Heart left ventricle (tissue), 16 donors: ENCODE data around the gene MYBPC2. TPM values are rescaled to one million over a fixed set of nuclear protein-coding genes. Genes with fewer than 3 reads are reported as not detected.

Experiments used
- ATAC-seq, 4 donors: fragments of 200-7000 bp; cut with Tn5 transposase; one replicate each; pipeline ENCODE4 v1.9.1; 2020 to 2022; ENCODE audit warnings: moderate library complexity in 4 of 4, mild to moderate bottlenecking in 3 of 4, moderate number of reproducible peaks in 1 of 4
- DNase-seq, 5 donors: peaks; one replicate each; pipeline ENCODE4 v3.0.0-alpha.2; 2020
- H3K27ac ChIP-seq, 12 donors: fragments of 200-600 bp; sonication (generic) in 4 of 12; one replicate each; pipeline versions ENCODE4 v1.5.0 to v1.8.0; 2016 to 2022; ENCODE audit warnings: mild to moderate bottlenecking in 2 of 12
- H3K27me3 ChIP-seq, 9 donors: fragments of 200-600 bp; sonication (generic) in 2 of 9; one replicate each; pipeline versions ENCODE4 v1.5.1 to v1.8.0; 2016 to 2022; ENCODE audit warnings: mild to moderate bottlenecking in 3 of 9
- H3K36me3 ChIP-seq, 9 donors: fragments of 200-600 bp; sonication (generic) in 2 of 9; one replicate each; pipeline versions ENCODE4 v1.5.0 to v1.8.0; 2018 to 2022; ENCODE audit warnings: mild to moderate bottlenecking in 2 of 9
- H3K4me1 ChIP-seq, 12 donors: fragments of 200-600 bp; sonication (generic) in 4 of 12; one replicate each; pipeline versions ENCODE4 v1.5.0 to v1.8.0; 2016 to 2022; ENCODE audit warnings: mild to moderate bottlenecking in 3 of 12
- H3K4me3 ChIP-seq, 12 donors: fragments of 200-600 bp; sonication (generic) in 4 of 12; one replicate each; pipeline versions ENCODE4 v1.5.0 to v1.8.0; 2017 to 2022; ENCODE audit warnings: mild to moderate bottlenecking in 9 of 12, moderate library complexity in 4 of 12
- H3K9me3 ChIP-seq, 12 donors: fragments of 200-600 bp; sonication (generic) in 4 of 12; one replicate each; pipeline versions ENCODE4 v1.5.0 to v1.8.0; 2016 to 2022; ENCODE audit warnings: mild to moderate bottlenecking in 1 of 12
- CTCF ChIP-seq, 12 donors: fragments of 200-600 bp; sonication (generic) in 4 of 12; IDR thresholded peaks; one replicate each; pipeline versions ENCODE4 v1.5.0 to v1.8.0; 2018 to 2022; ENCODE audit warnings: antibody characterized with exemption in 12 of 12, mild to moderate bottlenecking in 5 of 12
- POLR2A ChIP-seq, 2 donors: fragments of 450-650 bp; IDR thresholded peaks; one replicate each; pipeline ENCODE4 v1.6.1; 2017; ENCODE audit warnings: antibody characterized with exemption in 2 of 2, mild to moderate bottlenecking in 2 of 2, moderate library complexity in 2 of 2
- WGBS, 4 donors: extraction: QIAGEN DNeasy Blood & Tissue Kit in 2 of 4; methylation state at CpG; one replicate each; pipeline versions ENCODE4 v1.1.5 to v1.1.7; 2013 to 2018; 5-methylcytosine and 5-hydroxymethylcytosine counted together
- intact Hi-C, 10 donors: fragments of 100-400 bp; cut with DNase I; formaldehyde crosslinking; loops; one replicate each; pipeline versions ENCODE4 v1.11.1 to v1.14.2; 2022
- polyA plus RNA-seq, 2 donors: library from polyadenylated mRNA; stranded (reverse); fragments of 200-250 nt; gene quantifications; one replicate each; pipeline ENCODE4 v1.2.3, GENCODE V29; 2013
- total RNA-seq, 9 donors: library from RNA; depleted of rRNA in 2 of 9; stranded (reverse); fragments of >200 nt in 2 of 9; fragmentation: NEBNext Ultra II Directional in 3 of 9; extraction: Animal tissue kit (Norgen Biotek cat#: 25700) in 3 of 9; gene quantifications; one replicate each; pipeline versions ENCODE4 v1.1.0 to v1.2.4, GENCODE V29; 2016 to 2023
- donor health status: ischemic (EF 13 %, LVEDD 7.1; RV severe dilation, severe dysfunction).
- donor health status: healthy with polysubstance abuse.
- donor health status: DM: no; HTN: yes; CAD: no.
- donor health status: DM: no; HTN: no; CAD: no.
- donor health status: ischemic (EF 25% LVEDD 6.9; RV normal size, moderate dysfunction).
- donor health status: ischemic (EF 25% LVEDD 5.7; RV mildly dilated, moderate dysfunction).
- donor health status: healthy.
- donor health status: DM: yes; HTN: yes; CAD: no.
- donor health status: ischemic (EF 35%, LVEDD 5.7; RV mildly dilated, moderate dysfunction).
- donor health status: nonischemic (EF 11% LVEDD 7.7; RV severe dilation, severe dysfunction).
- donor health status: DM: yes; HTN: yes; CAD: no.
- donor health status: PGD.
- donor health status: ischemic (EF 29% LVEDD 5.4; RV normal size, mild dysfunction).
- donor health status: nonischemic (EF 23%, LVEDD 6.1; RV moderate dilation, normal function).

The MYBPC2 gene
- total and polyA plus RNA-seq, 11 donors = 0.09 to 0.35 (median 0.28) TPM; not detected in 8

GRCh38 chr19:50465000-50465399, 32.3 kb downstream of the MYBPC2 start:
- Histone ChIP-seq H3K9me3 (no peaks in the 10 kb centered on the region), H3K4me3 (no peak overlapping the region), H3K27me3 (peaks cover 0 to 23% (median 4%) of the 10 kb centered on the region in 9 donors), H3K36me3 (no peaks in the 10 kb centered on the region), H3K27ac (no peak overlapping the region), H3K4me1 (no peaks in the 10 kb centered on the region)
- WGBS, 4 donors = 82 to 89% (median 85%) methylated on average over 11 to 13 of the region's 13 CpGs
- intact Hi-C loops = loop anchor here in 3 of 10 donors (5.0 kb wide), 1 partner anchor 98 kb away; the partner anchor contains the start of gene NAPSA (in 3 of the 3)
- ATAC-seq (no peak), DNase-seq (peak in 1 of 5 donors; percentile 2)
- TF ChIP-seq CTCF (IDR thresholded peaks at IDR 0.05) (no peak), POLR2A (IDR thresholded peaks at IDR 0.05) (no peak)

GRCh38 chr19:50465986-50466705, 33.5 kb downstream of the MYBPC2 start:
- Histone ChIP-seq H3K36me3 (no peaks in the 10 kb centered on the region), H3K27me3 (peaks cover 0 to 16% (median 0%) of the 10 kb centered on the region in 9 donors), H3K4me3 (no peak overlapping the region), H3K9me3 (no peaks in the 10 kb centered on the region), H3K4me1 (no peaks in the 10 kb centered on the region), H3K27ac (no peak overlapping the region)
- ATAC-seq (no peak), DNase-seq (peak in 1 of 5 donors; percentile 20)
- intact Hi-C loops = no loop called here
- 47 to 58% (median 54%) methylated on average over 26 to 29 of the region's 29 CpGs for WGBS, 4 donors
- TF ChIP-seq CTCF (IDR thresholded peaks at IDR 0.05) = peak in 2 of 12 donors; percentile 11 to 27
- TF ChIP-seq POLR2A (IDR thresholded peaks at IDR 0.05) = no peak

GRCh38 chr19:50466706-50467039, 34.0 kb downstream of the MYBPC2 start:
- Histone ChIP-seq H3K4me3 (no peak overlapping the region), H3K4me1 (no peaks in the 10 kb centered on the region), H3K9me3 (no peaks in the 10 kb centered on the region), H3K27ac (no peak overlapping the region), H3K27me3 (peaks cover 0 to 11% (median 0%) of the 10 kb centered on the region in 9 donors), H3K36me3 (no peaks in the 10 kb centered on the region)
- TF ChIP-seq POLR2A (IDR thresholded peaks at IDR 0.05) (no peak), CTCF (IDR thresholded peaks at IDR 0.05) (no peak)
- intact Hi-C loops = no loop called here
- DNase-seq (no peak), ATAC-seq (no peak)
- WGBS, 4 donors = 83 to 92% (median 85%) methylated on average over 10 to 11 of the region's 11 CpGs

GRCh38 chr19:50467566-50467965, 34.9 kb downstream of the MYBPC2 start:
- Histone ChIP-seq H3K4me3 (no peak overlapping the region), H3K27ac (no peak overlapping the region), H3K36me3 (no peaks in the 10 kb centered on the region), H3K9me3 (no peaks in the 10 kb centered on the region), H3K4me1 (no peaks in the 10 kb centered on the region), H3K27me3 (peaks cover 0 to 8% (median 0%) of the 10 kb centered on the region in 9 donors)
- intact Hi-C loops = no loop called here
- no peak for DNase-seq
- TF ChIP-seq CTCF (IDR thresholded peaks at IDR 0.05) = no peak
- no peak for TF ChIP-seq POLR2A (IDR thresholded peaks at IDR 0.05)
- no peak for ATAC-seq
- 63 to 77% (median 76%) methylated on average over 18 of the region's 18 CpGs for WGBS, 4 donors
